Mammary epithelial cell (primary cell): Measurements from ENCODE around the gene ADAM8.

ENCODE experiments used
- EZH2 ChIP-seq: IDR thresholded peaks from 2 replicates; pipeline ENCODE4 v1.6.1; 2012; ENCODE audit warnings: low read length, inconsistent platforms, borderline replicate concordance
- TF ChIP-seq, protein P1 (sequence below), 2 donors: IDR thresholded peaks in 1 of 2; conservative IDR thresholded peaks in 1 of 2; 2 replicates each; pipeline ENCODE4 v1.5.1; 2011 to 2012; ENCODE audit warnings: inconsistent platforms in 2 of 2, low read length in 2 of 2, mild to moderate bottlenecking in 2 of 2, control low read depth in 1 of 2, low read depth in 1 of 2; ENCODE audit not compliant: insufficient read depth in 1 of 2; ENCODE audit errors: extremely low read depth in 1 of 2

DNA sequence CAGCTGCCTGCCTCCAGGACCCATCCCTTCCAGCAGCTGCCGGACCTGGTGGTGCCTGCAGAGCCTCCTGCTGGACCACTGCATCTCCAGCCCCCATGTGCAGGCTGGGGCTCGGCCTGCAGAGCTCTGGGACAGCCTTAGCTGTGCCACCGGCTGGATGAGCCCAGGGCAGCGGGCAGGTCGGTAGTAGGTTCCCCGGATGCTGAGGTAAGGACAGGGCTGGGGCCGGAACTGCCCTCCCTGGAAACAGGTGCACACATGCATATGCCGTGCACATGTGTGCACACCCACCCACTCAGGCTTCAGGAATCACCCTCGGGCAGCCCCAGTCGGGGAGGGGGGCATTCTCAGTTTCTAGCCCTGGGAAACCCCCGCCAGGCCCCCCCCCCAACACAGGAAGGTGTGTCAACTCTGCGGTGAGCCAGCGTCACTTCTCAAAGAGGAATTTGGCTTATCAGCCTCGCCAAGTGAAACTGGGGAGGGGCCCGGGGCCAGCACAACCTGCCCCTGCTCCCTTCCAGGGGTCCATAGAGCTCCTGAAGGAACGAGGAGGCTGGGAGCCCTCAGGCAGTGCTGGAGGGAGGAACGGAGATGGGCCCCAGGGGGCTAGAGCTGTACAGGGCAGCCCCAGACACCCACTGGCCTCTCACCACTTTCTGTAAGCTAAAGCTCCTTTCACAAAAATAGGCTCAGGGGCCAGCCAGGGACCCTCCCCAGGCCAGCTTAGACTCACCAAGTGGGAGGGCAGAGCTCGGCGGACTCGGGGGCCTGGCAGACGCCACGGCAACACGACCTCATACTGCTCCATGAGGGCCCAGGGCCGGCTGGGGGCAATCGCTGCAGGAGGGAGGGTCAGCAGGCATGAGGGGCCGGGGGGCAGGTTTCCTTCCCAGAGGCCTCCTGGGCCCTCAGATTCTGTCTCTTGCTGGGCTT lies 1.7 kb downstream of the ADAM8 start:
- TF ChIP-seq, protein P1, sequence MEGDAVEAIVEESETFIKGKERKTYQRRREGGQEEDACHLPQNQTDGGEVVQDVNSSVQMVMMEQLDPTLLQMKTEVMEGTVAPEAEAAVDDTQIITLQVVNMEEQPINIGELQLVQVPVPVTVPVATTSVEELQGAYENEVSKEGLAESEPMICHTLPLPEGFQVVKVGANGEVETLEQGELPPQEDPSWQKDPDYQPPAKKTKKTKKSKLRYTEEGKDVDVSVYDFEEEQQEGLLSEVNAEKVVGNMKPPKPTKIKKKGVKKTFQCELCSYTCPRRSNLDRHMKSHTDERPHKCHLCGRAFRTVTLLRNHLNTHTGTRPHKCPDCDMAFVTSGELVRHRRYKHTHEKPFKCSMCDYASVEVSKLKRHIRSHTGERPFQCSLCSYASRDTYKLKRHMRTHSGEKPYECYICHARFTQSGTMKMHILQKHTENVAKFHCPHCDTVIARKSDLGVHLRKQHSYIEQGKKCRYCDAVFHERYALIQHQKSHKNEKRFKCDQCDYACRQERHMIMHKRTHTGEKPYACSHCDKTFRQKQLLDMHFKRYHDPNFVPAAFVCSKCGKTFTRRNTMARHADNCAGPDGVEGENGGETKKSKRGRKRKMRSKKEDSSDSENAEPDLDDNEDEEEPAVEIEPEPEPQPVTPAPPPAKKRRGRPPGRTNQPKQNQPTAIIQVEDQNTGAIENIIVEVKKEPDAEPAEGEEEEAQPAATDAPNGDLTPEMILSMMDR (conservative IDR thresholded peaks at IDR 0.05 in 1 of 2, IDR thresholded peaks at IDR 0.05 in 1 of 2; ENCODE audit: extremely low read depth in 1 of 2, insufficient read depth in 1 of 2, low read depth in 1 of 2, low read length in 2 of 2): no peak
- no peak for TF ChIP-seq EZH2
